Subcutaneous adipose tissue (tissue), 4 donors: ENCODE results near the gene PEX10. TPM values are rescaled to one million over a fixed set of nuclear protein-coding genes. Genes with fewer than 3 reads are reported as not detected.

Experiments
- total RNA-seq, 4 donors: library from RNA; depleted of rRNA; stranded (reverse); fragments of >200 nt; gene quantifications; one replicate each; pipeline ENCODE4 v1.1.0, GENCODE V29; 2016
- TF ChIP-seq, protein P1 (sequence below): fragments of 450-650 bp; IDR thresholded peaks from one replicate; pipeline ENCODE4 v1.5.1; 2016; ENCODE audit warnings: low read depth, mild to moderate bottlenecking, control low read depth, antibody characterized with exemption, moderate library complexity

PEX10 gene
- total RNA-seq, 4 donors from 2014 or later: 16.0 to 45.0 (median 27.3) TPM

DNA sequence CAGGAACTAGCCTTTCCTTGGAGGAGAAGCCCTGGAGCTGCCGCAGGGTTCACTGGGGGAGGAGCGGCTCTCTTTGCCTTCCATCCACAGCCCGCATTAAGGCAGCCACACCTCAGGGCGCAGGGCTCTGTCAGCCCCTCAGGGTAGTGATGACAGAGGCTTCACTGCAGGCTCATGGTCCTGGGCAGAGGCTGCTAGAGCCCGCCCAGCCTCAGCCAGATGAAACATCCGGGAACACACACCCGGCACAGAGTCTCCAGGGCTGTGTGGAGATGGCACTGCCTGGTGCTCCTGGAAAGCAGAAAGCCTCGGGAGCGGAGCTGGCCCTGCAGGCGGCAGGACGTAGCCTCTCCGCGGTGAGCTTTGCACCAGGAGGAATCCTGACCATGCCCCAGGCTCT, 29.4 kb upstream of the PEX10 start:
- TF ChIP-seq, protein P1, sequence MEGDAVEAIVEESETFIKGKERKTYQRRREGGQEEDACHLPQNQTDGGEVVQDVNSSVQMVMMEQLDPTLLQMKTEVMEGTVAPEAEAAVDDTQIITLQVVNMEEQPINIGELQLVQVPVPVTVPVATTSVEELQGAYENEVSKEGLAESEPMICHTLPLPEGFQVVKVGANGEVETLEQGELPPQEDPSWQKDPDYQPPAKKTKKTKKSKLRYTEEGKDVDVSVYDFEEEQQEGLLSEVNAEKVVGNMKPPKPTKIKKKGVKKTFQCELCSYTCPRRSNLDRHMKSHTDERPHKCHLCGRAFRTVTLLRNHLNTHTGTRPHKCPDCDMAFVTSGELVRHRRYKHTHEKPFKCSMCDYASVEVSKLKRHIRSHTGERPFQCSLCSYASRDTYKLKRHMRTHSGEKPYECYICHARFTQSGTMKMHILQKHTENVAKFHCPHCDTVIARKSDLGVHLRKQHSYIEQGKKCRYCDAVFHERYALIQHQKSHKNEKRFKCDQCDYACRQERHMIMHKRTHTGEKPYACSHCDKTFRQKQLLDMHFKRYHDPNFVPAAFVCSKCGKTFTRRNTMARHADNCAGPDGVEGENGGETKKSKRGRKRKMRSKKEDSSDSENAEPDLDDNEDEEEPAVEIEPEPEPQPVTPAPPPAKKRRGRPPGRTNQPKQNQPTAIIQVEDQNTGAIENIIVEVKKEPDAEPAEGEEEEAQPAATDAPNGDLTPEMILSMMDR: no peak

DNA sequence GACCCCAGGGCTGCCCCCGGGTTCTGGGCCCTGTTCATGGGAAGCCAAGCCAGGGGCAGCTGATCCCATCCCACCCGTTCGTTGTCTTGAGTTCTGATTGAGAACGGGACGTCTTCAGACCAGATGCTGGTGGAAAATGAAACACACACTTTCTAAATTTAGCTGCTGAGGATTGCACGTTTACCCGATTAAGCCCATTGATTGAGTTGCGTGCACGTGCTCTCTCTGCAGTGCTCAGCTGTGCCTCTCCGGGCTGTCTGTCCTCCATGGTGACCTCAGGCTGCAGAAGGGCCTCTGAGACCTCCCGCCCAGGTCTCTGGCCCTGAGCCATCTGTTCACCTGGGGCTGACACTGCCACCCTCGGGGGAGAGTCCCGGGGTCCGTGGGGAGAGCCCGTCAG, 27.0 kb upstream of the PEX10 start:
- TF ChIP-seq, protein P1: no peak

DNA sequence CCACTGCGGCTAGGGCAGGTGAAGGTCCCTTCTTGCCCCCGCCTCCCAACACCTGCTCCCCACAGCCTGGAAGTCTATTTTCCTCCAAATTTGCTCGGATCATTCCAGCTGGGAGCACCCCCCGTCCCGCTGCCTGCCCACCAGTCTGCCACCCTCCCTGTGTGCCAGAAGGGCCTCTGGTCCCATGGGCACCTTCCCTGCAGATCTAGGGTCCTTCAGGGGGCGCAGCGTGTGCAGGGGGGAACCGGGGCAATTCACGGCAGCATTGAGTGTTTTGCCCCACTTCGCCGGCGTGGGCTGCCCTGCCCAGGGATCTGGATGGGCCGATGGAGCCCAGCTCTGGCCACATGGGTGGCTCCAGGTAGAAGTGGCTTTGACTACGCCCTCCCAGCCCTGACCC, 26.3 kb upstream of the PEX10 start:
- TF ChIP-seq, protein P1: no peak

DNA sequence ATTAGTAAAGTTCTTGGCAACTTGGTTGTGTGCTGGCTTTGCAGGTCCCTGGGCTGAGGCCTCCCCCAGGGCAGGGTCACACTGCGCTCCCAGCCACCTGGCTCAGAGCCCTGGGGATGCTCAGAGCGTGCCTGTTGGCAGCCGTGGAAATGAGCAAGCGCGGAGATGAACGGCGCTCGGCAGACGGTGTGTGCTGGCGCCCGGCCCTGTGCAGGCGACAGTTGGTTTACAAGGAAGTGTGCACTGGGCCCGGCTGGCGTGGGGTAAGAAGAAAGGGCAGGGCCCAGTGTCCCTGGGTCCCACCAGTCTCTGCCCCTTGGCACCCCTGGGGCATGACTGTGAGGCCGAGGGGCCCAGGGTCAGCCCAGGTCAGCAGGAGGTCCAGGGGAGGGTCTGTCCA, 25.7 kb upstream of the PEX10 start:
- TF ChIP-seq, protein P1: no peak

DNA sequence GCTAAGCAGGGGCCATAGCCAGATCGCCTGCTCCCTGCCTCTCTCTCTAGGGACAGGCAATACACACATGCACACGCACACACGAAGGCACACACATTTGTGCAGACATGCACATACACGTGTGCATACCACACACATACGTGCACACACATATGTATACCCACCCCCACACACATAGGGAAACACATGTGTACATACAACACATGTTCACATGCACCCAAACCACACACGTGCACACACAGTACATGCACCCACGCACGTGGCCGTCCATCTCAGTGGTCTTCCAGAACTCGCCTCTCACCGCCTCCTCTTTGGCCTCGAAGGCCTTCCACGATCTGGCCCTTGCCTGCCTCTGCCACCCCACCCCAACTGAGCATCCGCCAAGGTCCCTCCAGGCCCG, 25.3 kb upstream of the PEX10 start:
- TF ChIP-seq, protein P1: no peak

DNA sequence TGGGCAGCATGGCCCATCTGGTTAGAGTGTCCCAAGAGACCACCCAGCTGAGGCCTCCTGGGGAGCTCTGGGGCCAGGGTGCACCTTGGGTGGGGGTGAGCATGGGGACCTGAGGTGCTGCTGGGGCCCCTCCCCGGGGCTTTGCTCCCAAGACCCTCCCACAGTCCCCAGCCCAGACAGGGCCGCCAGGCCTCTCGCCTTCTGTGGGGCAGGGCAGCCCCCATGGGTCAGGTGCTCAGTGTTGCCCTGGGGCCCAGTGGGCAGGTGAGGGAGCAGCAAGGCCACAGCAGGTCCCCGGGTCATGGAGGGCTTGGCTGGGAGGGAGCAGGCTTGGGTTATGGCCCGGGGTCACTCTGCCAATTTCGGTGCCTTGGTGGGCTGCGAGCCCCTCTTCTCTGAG, 24.5 kb upstream of the PEX10 start:
- TF ChIP-seq, protein P1: no peak

DNA sequence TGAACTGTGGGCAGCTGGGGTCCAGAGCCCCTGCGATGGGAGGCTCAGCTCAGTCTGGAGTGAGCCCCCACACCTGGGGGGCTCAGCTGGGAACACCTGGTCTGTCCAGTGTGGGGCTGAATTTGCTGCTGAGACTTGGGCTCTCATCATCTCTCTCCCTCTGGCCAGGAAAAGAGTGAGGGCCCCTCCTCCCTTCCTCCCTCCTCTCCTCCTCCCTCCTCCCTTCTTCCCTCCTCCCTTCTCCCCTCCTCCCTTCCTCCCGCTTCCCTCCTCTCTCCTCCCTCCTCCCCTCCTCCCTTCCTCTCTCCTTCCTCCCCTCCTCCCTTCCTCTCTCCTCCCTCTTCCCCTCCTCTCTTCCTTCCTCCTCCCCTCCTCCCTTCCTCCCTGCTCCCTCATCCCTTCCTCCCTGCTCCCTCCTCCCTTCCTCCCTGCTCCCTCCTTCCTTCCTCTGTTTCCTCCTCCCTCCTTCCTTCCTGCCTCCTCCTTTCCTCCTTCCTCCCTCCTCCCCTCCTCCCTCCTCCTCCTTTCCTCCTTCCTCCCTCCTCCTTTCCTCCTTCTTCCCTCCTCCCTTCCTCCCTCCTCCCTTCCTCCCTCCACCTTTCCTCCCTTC, 23.5 kb upstream of the PEX10 start:
- TF ChIP-seq, protein P1: no peak
